ENCODE results near the gene TMEM63B.
"Not testable (repeated sequence)": the region's sequence is repeated elsewhere in the genome, so short reads cannot be mapped to it uniquely, and the experiment has no call there.

TMEM63B gene

GRCh38 chr6:44189257-44189656, 61.9 kb downstream of the TMEM63B start:
- DNase-seq (ENCODE audit: low read depth in 1 of 2, low spot score in 1 of 2): no peak

DNA sequence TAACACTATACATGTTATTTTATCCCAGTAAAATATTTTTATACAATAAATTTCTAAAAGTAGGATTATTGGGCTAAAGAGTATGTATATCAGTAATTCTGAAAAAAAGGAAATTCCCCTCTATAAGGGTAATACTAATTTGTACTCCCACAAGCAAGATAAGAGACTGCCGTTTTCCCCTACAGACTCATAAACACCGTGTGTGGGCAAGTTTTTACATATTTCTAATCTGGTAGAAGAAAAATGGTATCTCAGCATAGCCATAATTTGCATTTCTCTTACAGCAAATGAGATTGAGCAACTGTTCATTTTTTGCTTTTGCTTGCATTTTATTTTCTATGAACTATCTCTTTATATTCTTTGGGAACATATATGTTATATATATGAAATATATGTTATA, 63.4 kb downstream of the TMEM63B start:
- no peak for DNase-seq (ENCODE audit: low read depth in 1 of 2, low spot score in 1 of 2)

GRCh38 chr6:44192428-44193041, 65.2 kb downstream of the TMEM63B start:
- no peak for DNase-seq (ENCODE audit: low read depth in 1 of 2, low spot score in 1 of 2)

DNA sequence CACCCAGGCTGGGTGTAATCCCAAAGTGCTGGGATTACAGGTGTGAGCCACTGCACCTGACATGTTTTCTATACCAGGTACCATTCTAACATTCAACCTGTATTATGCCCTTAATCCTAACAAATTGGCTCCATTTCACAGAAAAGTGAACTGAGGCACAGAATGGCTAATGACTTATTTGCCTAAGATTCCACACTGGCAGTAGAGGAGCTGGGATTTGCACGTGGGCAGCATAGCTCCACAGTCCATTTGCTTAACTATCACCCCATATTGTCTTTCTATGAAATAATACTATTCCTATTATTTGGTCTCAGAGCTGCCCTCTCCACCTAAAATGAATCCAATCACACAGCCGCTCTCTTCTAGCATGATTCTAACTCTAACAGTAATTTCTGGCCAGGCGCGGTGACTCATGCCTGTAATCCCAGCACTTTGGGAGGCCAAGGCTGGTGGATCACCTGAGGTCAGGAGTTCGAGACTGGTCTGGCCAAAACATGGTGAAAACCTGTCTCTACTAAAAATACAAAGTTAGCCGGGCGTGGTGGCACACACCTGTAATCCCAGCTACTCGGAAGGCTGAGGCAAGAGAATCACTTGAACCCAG, 66.1 kb downstream of the TMEM63B start:
- DNase-seq (ENCODE audit: low read depth in 1 of 2, low spot score in 1 of 2): no peak

GRCh38 chr6:44194326-44194725, 67.0 kb downstream of the TMEM63B start:
- no peak for DNase-seq (ENCODE audit: low read depth in 1 of 2, low spot score in 1 of 2)

DNA sequence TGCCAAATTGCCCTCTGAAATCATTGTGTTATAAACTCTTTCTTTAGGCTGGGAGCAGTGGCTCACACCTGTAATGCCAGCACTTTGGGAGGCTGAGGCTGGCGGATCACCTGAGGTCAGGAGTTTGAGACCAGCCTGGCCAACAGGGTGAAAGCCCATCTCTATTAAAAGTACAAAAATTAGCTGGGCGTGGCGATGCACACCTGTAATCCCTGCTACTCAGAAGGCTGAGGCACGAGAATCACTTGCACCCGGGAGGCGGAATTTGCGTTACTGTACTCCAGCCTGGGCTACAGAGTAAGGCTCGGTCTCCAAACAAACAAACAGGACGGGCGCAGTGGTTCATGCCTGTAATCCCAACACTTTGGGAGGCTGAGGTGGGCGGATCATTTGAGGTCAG, 69.0 kb downstream of the TMEM63B start:
- not testable (repeated sequence) for DNase-seq (ENCODE audit: low read depth in 1 of 2, low spot score in 1 of 2)

DNA sequence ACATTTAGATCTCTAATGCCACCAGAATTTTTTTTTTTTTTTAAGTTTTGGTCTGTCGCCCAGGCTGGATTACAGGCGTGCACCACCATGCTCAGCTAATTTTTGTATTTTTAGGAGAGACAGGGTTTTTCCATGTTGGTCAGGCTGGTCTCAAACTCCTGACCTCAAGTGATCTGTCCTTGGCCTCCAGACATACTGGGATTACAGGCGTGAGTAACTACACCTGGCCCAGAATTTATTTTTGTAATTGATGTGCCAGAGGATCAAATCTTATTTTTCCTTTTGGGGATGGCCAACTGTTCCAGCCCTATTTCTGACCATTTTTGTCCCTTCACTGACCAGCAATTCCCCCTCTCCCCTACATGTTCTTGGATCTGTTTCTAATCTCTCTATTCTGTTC, 71.3 kb downstream of the TMEM63B start:
- no peak for DNase-seq (ENCODE audit: low read depth in 1 of 2, low spot score in 1 of 2)

DNA sequence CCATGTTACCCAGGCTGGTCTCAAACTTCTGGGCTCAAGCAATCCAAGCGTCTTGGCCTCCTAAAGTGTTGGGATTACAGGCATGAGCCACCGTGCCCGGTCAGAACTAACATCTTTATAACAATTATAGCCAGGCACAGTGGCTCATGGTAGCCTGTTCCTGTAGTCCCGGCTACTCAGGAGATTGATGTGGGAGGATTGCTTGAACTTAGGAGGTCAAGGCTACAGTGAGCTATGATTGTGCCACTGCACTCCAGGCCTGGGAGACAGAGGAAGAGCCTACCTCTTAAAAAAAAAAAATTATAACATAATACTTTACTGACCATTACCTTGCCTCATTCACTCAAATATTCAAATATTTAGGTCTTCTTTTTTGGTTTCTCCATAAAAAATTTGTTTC, 72.5 kb downstream of the TMEM63B start:
- no peak for DNase-seq (ENCODE audit: low read depth in 1 of 2, low spot score in 1 of 2)

GRCh38 chr6:44201200-44201599, 73.8 kb downstream of the TMEM63B start:
- DNase-seq (ENCODE audit: low read depth in 1 of 2, low spot score in 1 of 2): no peak

DNA sequence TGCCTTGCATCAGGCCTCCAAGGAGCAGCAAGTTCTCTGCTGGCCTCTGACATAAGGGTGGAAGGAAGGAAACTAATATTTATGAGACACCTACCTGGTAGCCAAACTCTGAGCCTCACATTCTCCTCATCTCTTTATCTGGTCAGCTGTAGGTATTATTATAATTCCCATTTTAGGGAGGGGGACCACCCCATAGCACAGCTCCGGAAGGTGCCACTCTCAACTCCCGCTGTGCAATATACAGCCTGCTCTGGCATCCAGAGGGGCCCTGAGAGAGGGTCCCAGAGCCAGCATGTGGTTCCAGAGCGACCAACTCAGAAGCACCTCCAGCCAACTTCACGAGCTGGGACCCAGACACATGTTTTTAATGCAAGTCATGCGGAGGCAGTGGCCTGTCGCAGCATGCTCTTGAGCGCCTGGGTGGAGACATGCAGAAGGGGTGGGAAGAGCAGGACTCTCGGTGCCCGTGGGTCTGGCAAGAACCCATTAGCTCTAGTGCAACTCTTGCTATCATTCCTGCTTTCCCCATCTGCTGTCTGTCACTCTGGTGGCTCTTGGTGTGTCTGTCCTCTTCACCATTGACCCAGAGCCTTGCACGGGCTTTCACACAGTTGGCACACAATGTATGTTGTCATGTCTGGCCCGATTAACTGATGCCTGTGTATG, 74.4 kb downstream of the TMEM63B start:
- DNase-seq (ENCODE audit: low read depth in 1 of 2, low spot score in 1 of 2): no peak

DNA sequence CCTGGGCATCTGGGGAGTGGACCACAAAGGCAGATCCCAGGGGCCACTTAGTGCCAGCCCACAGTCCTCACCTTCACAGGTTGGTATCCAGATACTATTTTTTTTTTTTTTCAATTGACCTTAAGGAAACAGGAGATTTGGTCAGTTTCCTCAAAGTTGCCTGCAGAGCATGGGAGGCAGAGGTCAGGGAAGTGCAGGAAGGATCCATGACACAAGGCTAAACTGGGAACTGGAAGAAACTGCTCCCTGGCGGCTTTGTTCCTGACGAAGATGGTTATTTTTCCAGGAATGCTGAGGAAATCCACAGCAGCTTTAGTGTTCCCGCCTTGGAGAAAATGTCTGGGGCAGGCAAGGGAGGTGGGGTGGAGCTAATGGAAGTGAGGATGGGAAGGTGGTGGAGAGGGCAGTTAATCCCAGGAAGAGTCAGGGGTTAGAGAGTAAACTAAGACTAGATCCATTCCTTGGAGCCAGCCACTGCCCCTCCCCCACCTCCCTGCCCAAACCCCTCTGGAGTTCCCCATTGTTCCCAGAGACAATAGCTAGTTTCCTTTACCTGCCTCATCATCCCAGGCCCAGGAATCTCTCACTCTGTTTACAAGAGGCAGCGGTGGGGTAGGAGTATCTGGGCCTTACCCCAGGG, 75.1 kb downstream of the TMEM63B start:
- no peak for DNase-seq (ENCODE audit: low read depth in 1 of 2, low spot score in 1 of 2)

DNA sequence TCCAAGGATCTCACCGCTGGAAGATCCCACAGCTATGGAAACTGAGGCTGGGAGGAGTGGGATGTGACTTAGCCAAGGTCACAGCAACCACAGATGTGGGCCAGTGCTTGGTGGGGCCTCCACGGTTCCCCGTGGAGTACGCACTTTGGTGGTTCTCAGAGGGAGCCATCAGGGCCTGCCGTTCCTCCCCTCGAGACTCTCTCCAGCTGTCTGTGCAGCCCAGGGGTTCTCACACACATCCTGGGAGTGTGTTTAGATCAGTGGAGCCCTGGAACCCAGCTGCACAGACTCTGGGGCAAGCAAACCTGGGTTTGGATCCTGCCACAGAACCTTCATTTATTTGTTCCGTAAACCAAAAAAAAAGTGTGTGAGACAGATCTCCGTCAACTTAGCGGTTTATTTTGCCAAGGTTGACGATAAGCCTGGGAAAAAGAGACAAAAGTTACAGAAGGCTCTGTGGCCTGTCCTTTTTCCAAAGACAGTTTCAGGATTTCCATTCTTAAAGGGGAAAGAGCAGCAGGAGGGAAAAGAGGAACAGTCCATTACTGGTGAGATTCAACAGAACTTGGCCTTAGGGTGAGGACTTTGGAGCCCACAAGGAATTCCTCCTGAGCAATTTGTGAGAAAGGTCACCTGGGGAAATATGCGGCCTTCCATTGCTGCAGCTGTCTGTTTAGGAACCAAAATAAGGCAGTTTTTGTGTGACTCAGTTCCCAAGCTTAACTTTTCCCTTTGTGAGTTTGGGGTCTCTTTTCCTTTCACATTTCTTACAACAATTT, 75.8 kb downstream of the TMEM63B start:
- no peak for DNase-seq (ENCODE audit: low read depth in 1 of 2, low spot score in 1 of 2)

DNA sequence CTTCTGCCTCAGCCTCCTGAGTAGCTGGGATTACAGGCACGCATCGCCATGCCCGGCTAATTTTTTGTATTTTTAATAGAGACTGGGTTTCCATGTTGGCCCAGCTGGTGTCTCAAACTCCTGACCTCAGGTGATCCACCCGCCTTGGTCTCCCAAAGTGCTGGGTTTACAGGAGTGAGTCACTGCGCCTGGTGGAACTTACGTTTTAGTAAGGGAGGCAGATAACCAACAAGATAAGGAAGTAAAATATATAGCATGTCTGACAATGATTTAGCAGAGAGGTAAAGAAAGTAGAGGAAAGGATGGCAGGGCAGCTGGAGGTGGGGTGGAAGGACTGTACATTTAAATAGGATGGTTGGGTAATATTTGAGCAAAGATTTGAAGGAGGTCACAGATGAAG, 76.6 kb downstream of the TMEM63B start:
- no peak for DNase-seq (ENCODE audit: low read depth in 1 of 2, low spot score in 1 of 2)

All from activated T-helper 1 cell treated with anti-CD3 and anti-CD28 coated beads, Interleukin-2, amount 50 U/mL, for 16 hours (primary cell).